Activated CD8-positive, alpha-beta memory T cell treated with anti-CD3 and anti-CD28 coated beads, Interleukin-2, amount 50 U/mL, for 24 hours (primary cell): ENCODE data around the gene HDAC6.

Experiments used
- DNase-seq: peaks from one replicate; pipeline ENCODE4 v3.0.0-alpha.2; 2020; ENCODE audit errors: extremely low read depth

HDAC6 gene

GRCh38 chrX:48801280-48802088, at the start of gene HDAC6:
Gene HDAC6, plus strand, starts transcription at chrX:48802067. Its CDS starts 626 bp downstream, at chrX:48802693.
- peak; percentile 77 for DNase-seq

- no peak for DNase-seq
These were observed 49.4 kb upstream of the HDAC6 start for GRCh38 chrX:48752498-48752897.

- DNase-seq = no peak
These were observed 48.1 kb upstream of the HDAC6 start for GRCh38 chrX:48753708-48754228.

- DNase-seq = no peak
These were observed 47.6 kb upstream of the HDAC6 start for GRCh38 chrX:48754238-48754637.

GRCh38 chrX:48761674-48762471, 40.0 kb upstream of the HDAC6 start, which contains the start of gene GLOD5:
Gene GLOD5, plus strand, starts transcription at chrX:48761747. Its CDS starts 44 bp downstream, at chrX:48761791.
- no peak for DNase-seq

GRCh38 chrX:48769230-48769629, 32.6 kb upstream of the HDAC6 start:
- DNase-seq = no peak

- no peak for DNase-seq
These were observed 31.6 kb upstream of the HDAC6 start for GRCh38 chrX:48770296-48770695.

GRCh38 chrX:48772602-48773001, 29.3 kb upstream of the HDAC6 start:
- no peak for DNase-seq

GRCh38 chrX:48776818-48777439, 24.9 kb upstream of the HDAC6 start:
- no peak for DNase-seq

GRCh38 chrX:48779399-48779798, 22.5 kb upstream of the HDAC6 start:
- DNase-seq = no peak

GRCh38 chrX:48781705-48782104, 20.2 kb upstream of the HDAC6 start:
- no peak for DNase-seq

GRCh38 chrX:48782216-48782615, 19.7 kb upstream of the HDAC6 start:
- DNase-seq = no peak

- DNase-seq = no peak
These were observed 19.1 kb upstream of the HDAC6 start for GRCh38 chrX:48782795-48783194.

- no peak for DNase-seq
These were observed 17.1 kb upstream of the HDAC6 start for GRCh38 chrX:48784726-48785125.

GRCh38 chrX:48785186-48785539, 16.7 kb upstream of the HDAC6 start:
- no peak for DNase-seq

GRCh38 chrX:48785540-48786214, 16.2 kb upstream of the HDAC6 start:
- DNase-seq = no peak

GRCh38 chrX:48786341-48786800, 15.5 kb upstream of the HDAC6 start, which contains the start of gene GATA1:
Gene GATA1, plus strand, starts transcription at chrX:48786590. Its CDS starts 4,520 bp downstream, at chrX:48791110.
- no peak for DNase-seq

- no peak for DNase-seq
These were observed 14.9 kb upstream of the HDAC6 start for GRCh38 chrX:48786825-48787504.

GRCh38 chrX:48787505-48788443, 14.1 kb upstream of the HDAC6 start:
- DNase-seq = no peak
